Measurements from ENCODE around the gene ARHGEF7. TPM values are rescaled to one million over a fixed set of nuclear protein-coding genes. Genes with fewer than 3 reads are reported as not detected.
"Not testable (repeated sequence)": the region's sequence is repeated elsewhere in the genome, so short reads cannot be mapped to it uniquely, and the experiment has no call there.

ARHGEF7 gene
- total RNA-seq, 1 experiment from 2014 or later = 47.3 TPM

GRCh38 chr13:111071120-111071519 is 44.0 kb upstream of the ARHGEF7 start:
- Mint-ChIP-seq H3K36me3 (peaks cover 46% of the 10 kb centered on the region), H3K9me3 (peaks cover 54% of the 10 kb centered on the region), H3K27me3 (ENCODE audit: low read depth) (peaks cover 25% of the 10 kb centered on the region)
- DNase-seq (ENCODE audit: low spot score); CTCF ChIA-PET; ATAC-seq; H3K4me3 Mint-ChIP-seq; H3K27ac Mint-ChIP-seq; POLR2A ChIA-PET; H3K4me1 Mint-ChIP-seq: not testable (repeated sequence)

GRCh38 chr13:111071526-111071925 is 43.6 kb upstream of the ARHGEF7 start:
- POLR2A ChIA-PET; H3K4me1 Mint-ChIP-seq; ATAC-seq; H3K27ac Mint-ChIP-seq; H3K4me3 Mint-ChIP-seq; DNase-seq (ENCODE audit: low spot score): not testable (repeated sequence)
- CTCF ChIA-PET = interaction anchor here (0.6 kb wide), 1 partner anchor 150 kb away, joined by 3 read pairs; no protein-coding TSS in a partner anchor
- peaks cover 54% of the 10 kb centered on the region for H3K9me3 Mint-ChIP-seq
- peaks cover 46% of the 10 kb centered on the region for H3K36me3 Mint-ChIP-seq
- H3K27me3 Mint-ChIP-seq (ENCODE audit: low read depth) = peaks cover 21% of the 10 kb centered on the region

GRCh38 chr13:111074826-111075225 is 40.3 kb upstream of the ARHGEF7 start:
- peaks cover 5% of the 10 kb centered on the region for H3K27me3 Mint-ChIP-seq (ENCODE audit: low read depth)
- H3K36me3 Mint-ChIP-seq = peaks cover 46% of the 10 kb centered on the region
- no peaks in the 10 kb centered on the region for H3K4me1 Mint-ChIP-seq
- H3K4me3 Mint-ChIP-seq = no peak overlapping the region
- CTCF ChIA-PET = no interaction called here
- no peak for DNase-seq (ENCODE audit: low spot score)
- TF ChIP-seq ARID4B (CRISPR knock-in tag; IDR thresholded peaks at IDR 0.05; ENCODE audit: borderline replicate concordance) = no peak
- no peak for TF ChIP-seq EMX1 (CRISPR knock-in tag; IDR thresholded peaks at IDR 0.05)
- TF ChIP-seq SMAD3 (CRISPR knock-in tag; IDR thresholded peaks at IDR 0.05; ENCODE audit: borderline replicate concordance) = no peak
- no peak for TF ChIP-seq ZNF232 (CRISPR knock-in tag; IDR thresholded peaks at IDR 0.05)
- TF ChIP-seq AR (CRISPR knock-in tag; IDR thresholded peaks at IDR 0.05) = no peak
- no peak for TF ChIP-seq E2F1 (CRISPR knock-in tag; IDR thresholded peaks at IDR 0.05)
- TF ChIP-seq SMAD4 (CRISPR knock-in tag; IDR thresholded peaks at IDR 0.05) = no peak
- no peak for TF ChIP-seq CREM (CRISPR knock-in tag; IDR thresholded peaks at IDR 0.05)
- TF ChIP-seq ZNF219 (CRISPR knock-in tag; IDR thresholded peaks at IDR 0.05; ENCODE audit: borderline replicate concordance) = no peak
- TF ChIP-seq ZNF121 (CRISPR knock-in tag; IDR thresholded peaks at IDR 0.05) = no peak
- peaks cover 54% of the 10 kb centered on the region for H3K9me3 Mint-ChIP-seq
- H3K27ac Mint-ChIP-seq = no peak overlapping the region
- ATAC-seq = no peak
- POLR2A ChIA-PET = no interaction called here
